Activated B cell treated with CpG ODN at 0.5 μM for 24 hours (primary cell): ENCODE measurements around the gene C9orf153. TPM values are rescaled to one million over a fixed set of nuclear protein-coding genes. Genes with fewer than 3 reads are reported as not detected.
A peak's percentile ranks its signal among the peaks of the same experiment; 100 is the strongest.

Source experiments
- ATAC-seq: fragments of 200-7000 bp; cut with Tn5 transposase; one replicate; pipeline ENCODE4 v1.10.0; 2021; ENCODE audit warnings: low read depth, mild to moderate bottlenecking, moderate library complexity
- CTCF ChIA-PET: fragments of 350-600 bp; sonication (Branson Sonifier 250); formaldehyde crosslinking; loops from one replicate; lab custom pipeline; 2021; ENCODE audit warnings: antibody characterized with exemption; lab: Charles Lee
- POLR2A ChIA-PET: fragments of 350-600 bp; sonication (Branson Sonifier 250); formaldehyde crosslinking; loops from one replicate; lab custom pipeline; 2021; ENCODE audit warnings: antibody characterized with exemption; lab: Charles Lee
- DNase-seq: peaks from one replicate; pipeline ENCODE4 v3.0.0; 2022
- H3K27ac Mint-ChIP-seq: one replicate; pipeline ENCODE4 v1.8.0; 2020; ENCODE audit warnings: mixed read lengths
- H3K27me3 Mint-ChIP-seq: one replicate; pipeline ENCODE4 v1.8.0; 2021; ENCODE audit warnings: mixed read lengths
- H3K36me3 Mint-ChIP-seq: one replicate; pipeline ENCODE4 v1.8.0; 2021; ENCODE audit warnings: low read depth, mixed read lengths
- H3K4me1 Mint-ChIP-seq: one replicate; pipeline ENCODE4 v1.8.0; 2021; ENCODE audit warnings: mixed read lengths
- H3K4me3 Mint-ChIP-seq: one replicate; pipeline ENCODE4 v1.8.0; 2020; ENCODE audit warnings: mild to moderate bottlenecking, mixed read lengths
- H3K9me3 Mint-ChIP-seq: one replicate; pipeline ENCODE4 v1.8.0; 2020; ENCODE audit warnings: mixed read lengths
- intact Hi-C: fragments of 100-400 bp; cut with micrococcal nuclease; formaldehyde crosslinking; loops from one replicate; pipeline ENCODE4 v1.15.1; 2024
- total RNA-seq: library from RNA; stranded (reverse); gene quantifications from 2 replicates; pipeline ENCODE4 v1.2.3, GENCODE V29; 2022
- TF ChIP-seq, protein P1 (sequence below): fragments of 200-600 bp; IDR thresholded peaks from one replicate; pipeline ENCODE4 v1.8.0; 2022; ENCODE audit warnings: antibody characterized with exemption, mild to moderate bottlenecking

The C9orf153 gene
- 0.17 and 0.18 TPM in 2 replicates for total RNA-seq

GRCh38 chr9:86259557-86259956 lies at the start of gene C9orf153:
Gene C9orf153, minus strand, starts transcription at chr9:86259657. Its CDS starts 30,054 bp downstream, at chr9:86229603.
- DNase-seq (no peak), ATAC-seq (no peak)
- Mint-ChIP-seq H3K4me1 (no peaks in the 10 kb centered on the region), H3K4me3 (no peak within 1 kb of the TSS), H3K36me3 (peaks cover 26% of the 10 kb centered on the region), H3K27ac (no peak within 1 kb of the TSS), H3K9me3 (no peaks in the 10 kb centered on the region), H3K27me3 (no peaks in the 10 kb centered on the region)
- intact Hi-C loops, result no loop called here
- TF ChIP-seq, protein P1, sequence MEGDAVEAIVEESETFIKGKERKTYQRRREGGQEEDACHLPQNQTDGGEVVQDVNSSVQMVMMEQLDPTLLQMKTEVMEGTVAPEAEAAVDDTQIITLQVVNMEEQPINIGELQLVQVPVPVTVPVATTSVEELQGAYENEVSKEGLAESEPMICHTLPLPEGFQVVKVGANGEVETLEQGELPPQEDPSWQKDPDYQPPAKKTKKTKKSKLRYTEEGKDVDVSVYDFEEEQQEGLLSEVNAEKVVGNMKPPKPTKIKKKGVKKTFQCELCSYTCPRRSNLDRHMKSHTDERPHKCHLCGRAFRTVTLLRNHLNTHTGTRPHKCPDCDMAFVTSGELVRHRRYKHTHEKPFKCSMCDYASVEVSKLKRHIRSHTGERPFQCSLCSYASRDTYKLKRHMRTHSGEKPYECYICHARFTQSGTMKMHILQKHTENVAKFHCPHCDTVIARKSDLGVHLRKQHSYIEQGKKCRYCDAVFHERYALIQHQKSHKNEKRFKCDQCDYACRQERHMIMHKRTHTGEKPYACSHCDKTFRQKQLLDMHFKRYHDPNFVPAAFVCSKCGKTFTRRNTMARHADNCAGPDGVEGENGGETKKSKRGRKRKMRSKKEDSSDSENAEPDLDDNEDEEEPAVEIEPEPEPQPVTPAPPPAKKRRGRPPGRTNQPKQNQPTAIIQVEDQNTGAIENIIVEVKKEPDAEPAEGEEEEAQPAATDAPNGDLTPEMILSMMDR, result no peak
- POLR2A ChIA-PET, result no interaction called here
- CTCF ChIA-PET, result no interaction called here

DNA sequence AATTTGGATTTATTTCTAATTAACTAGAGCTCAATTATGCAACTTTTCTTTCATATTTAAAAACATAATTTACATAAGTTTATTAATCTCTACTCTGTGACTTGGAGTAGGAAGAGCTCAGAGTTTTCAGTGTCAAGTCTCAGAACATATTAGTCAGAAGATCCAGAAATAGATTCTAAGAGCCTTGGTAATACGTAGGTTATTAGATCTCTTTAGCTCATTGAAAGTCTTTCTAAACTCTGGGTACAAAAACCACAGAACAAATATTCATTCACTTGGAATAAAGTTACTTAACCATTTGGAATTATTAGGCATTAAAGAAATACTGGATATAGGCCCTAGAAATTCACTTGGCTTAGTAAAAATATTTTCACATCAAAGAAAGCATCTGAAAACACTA lies 49.2 kb upstream of the C9orf153 start:
- TF ChIP-seq, protein P1, result no peak
- H3K4me3 Mint-ChIP-seq, result no peak overlapping the region
- POLR2A ChIA-PET, result no interaction called here
- intact Hi-C loops, result no loop called here
- no peaks in the 10 kb centered on the region for H3K27me3 Mint-ChIP-seq
- ATAC-seq (no peak), DNase-seq (no peak)
- no peaks in the 10 kb centered on the region for H3K4me1 Mint-ChIP-seq
- peaks cover 88% of the 10 kb centered on the region for H3K36me3 Mint-ChIP-seq
- CTCF ChIA-PET, result no interaction called here
- H3K9me3 Mint-ChIP-seq, result no peaks in the 10 kb centered on the region
- H3K27ac Mint-ChIP-seq, result no peak overlapping the region

- H3K9me3 Mint-ChIP-seq, result no peaks in the 10 kb centered on the region
- peak overlapping the region; percentile 41 for H3K27ac Mint-ChIP-seq
- CTCF ChIA-PET, result no interaction called here
- DNase-seq (no peak), ATAC-seq (no peak)
- no peaks in the 10 kb centered on the region for H3K27me3 Mint-ChIP-seq
- H3K36me3 Mint-ChIP-seq, result peaks cover 83% of the 10 kb centered on the region
- POLR2A ChIA-PET, result no interaction called here
- H3K4me1 Mint-ChIP-seq, result no peaks in the 10 kb centered on the region
- no peak overlapping the region for H3K4me3 Mint-ChIP-seq
- TF ChIP-seq, protein P1, result no peak
- intact Hi-C loops, result no loop called here
These were observed 44.8 kb upstream of the C9orf153 start for GRCh38 chr9:86304236-86304730.

DNA sequence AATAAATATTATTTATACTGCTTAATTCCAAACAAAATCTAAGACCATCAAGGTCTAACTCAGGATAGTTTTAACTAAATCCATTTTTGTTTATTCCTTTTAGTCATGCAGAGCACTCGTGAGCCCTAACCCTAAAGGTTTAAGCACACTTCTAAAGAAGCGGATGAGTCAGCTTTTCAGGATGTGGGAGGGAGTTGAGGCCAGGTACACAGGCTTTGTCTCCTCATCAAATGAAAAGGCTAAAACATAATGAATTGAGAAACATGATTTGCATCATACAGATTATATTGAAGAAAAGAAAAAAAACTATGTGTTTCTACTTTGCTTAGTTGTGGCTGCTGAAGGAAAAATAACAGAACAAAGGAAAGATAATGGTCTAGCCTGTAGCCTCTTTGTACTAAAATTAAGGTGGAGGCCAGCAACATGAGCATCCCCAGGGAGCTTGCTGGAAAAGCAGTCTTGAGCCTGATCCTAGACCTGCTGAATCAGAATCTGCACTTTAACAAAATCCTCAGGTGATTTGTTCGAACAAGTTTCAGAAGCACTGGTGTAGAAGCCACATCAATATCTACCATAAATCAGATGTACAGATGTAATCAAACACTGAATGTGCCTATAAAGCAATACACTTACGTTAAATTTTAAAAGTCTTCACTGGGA lies 44.0 kb upstream of the C9orf153 start:
- ChIA-PET CTCF (no interaction called here), POLR2A (no interaction called here)
- ATAC-seq (no peak), DNase-seq (no peak)
- H3K27ac Mint-ChIP-seq, result no peak overlapping the region
- H3K9me3 Mint-ChIP-seq, result no peaks in the 10 kb centered on the region
- H3K4me1 Mint-ChIP-seq, result no peaks in the 10 kb centered on the region
- no peaks in the 10 kb centered on the region for H3K27me3 Mint-ChIP-seq
- intact Hi-C loops, result no loop called here
- TF ChIP-seq, protein P1, result no peak
- H3K4me3 Mint-ChIP-seq, result no peak overlapping the region
- peaks cover 84% of the 10 kb centered on the region for H3K36me3 Mint-ChIP-seq

GRCh38 chr9:86301686-86302085 lies 42.2 kb upstream of the C9orf153 start:
- H3K27me3 Mint-ChIP-seq, result no peaks in the 10 kb centered on the region
- ChIA-PET POLR2A (no interaction called here), CTCF (no interaction called here)
- no peaks in the 10 kb centered on the region for H3K9me3 Mint-ChIP-seq
- DNase-seq (no peak), ATAC-seq (no peak)
- H3K27ac Mint-ChIP-seq, result no peak overlapping the region
- H3K4me3 Mint-ChIP-seq, result no peak overlapping the region
- TF ChIP-seq, protein P1, result no peak
- H3K4me1 Mint-ChIP-seq, result no peaks in the 10 kb centered on the region
- intact Hi-C loops, result no loop called here
- H3K36me3 Mint-ChIP-seq, result peaks cover 86% of the 10 kb centered on the region
